HG02884 (cell line): ENCODE data around the gene GRIFIN.
A peak's percentile ranks its signal among the peaks of the same experiment; 100 is the strongest.
"Not testable (repeated sequence)": the region's sequence is repeated elsewhere in the genome, so short reads cannot be mapped to it uniquely, and the experiment has no call there.

Experiments used
- ATAC-seq: cut with Tn5 transposase; IDR thresholded peaks from one replicate; pipeline ENCODE4 v1.9.1; 2021; ENCODE audit warnings: mild to moderate bottlenecking, moderate library complexity; ENCODE audit not compliant: unreplicated experiment

Gene GRIFIN

GRCh38 chr7:2480070-2480408, 3.8 kb upstream of the GRIFIN start:
- no peak for ATAC-seq

GRCh38 chr7:2479276-2480069, 3.3 kb upstream of the GRIFIN start:
- ATAC-seq = no peak

GRCh38 chr7:2478800-2479199, 2.6 kb upstream of the GRIFIN start:
- ATAC-seq = no peak

GRCh38 chr7:2478399-2478785, 2.2 kb upstream of the GRIFIN start:
- no peak for ATAC-seq

GRCh38 chr7:2477447-2478398, 1.5 kb upstream of the GRIFIN start:
- peak; percentile 48 for ATAC-seq

- ATAC-seq = no peak
Observed at GRCh38 chr7:2476776-2477446, 713 bp upstream of the GRIFIN start.

- ATAC-seq = no peak
Observed at GRCh38 chr7:2475678-2476015, 551 bp downstream of the GRIFIN start.

GRCh38 chr7:2474813-2475677, 1.2 kb downstream of the GRIFIN start:
- ATAC-seq = no peak

- no peak for ATAC-seq
Observed at GRCh38 chr7:2474224-2474623, 2.0 kb downstream of the GRIFIN start.

GRCh38 chr7:2473496-2474180, 2.6 kb downstream of the GRIFIN start:
- ATAC-seq = no peak

- no peak for ATAC-seq
Observed at GRCh38 chr7:2472739-2473138, 3.5 kb downstream of the GRIFIN start.

GRCh38 chr7:2471396-2471795, 4.8 kb downstream of the GRIFIN start:
- no peak for ATAC-seq

GRCh38 chr7:2471022-2471329, 5.2 kb downstream of the GRIFIN start:
- no peak for ATAC-seq

GRCh38 chr7:2470204-2471021, 5.8 kb downstream of the GRIFIN start:
- ATAC-seq = no peak

- not testable (repeated sequence) for ATAC-seq
Observed at GRCh38 chr7:2469460-2470203, 6.6 kb downstream of the GRIFIN start.

GRCh38 chr7:2468227-2468626, 8.0 kb downstream of the GRIFIN start:
- ATAC-seq = no peak

GRCh38 chr7:2466675-2467074, 9.5 kb downstream of the GRIFIN start:
- no peak for ATAC-seq

GRCh38 chr7:2465928-2466327, 10.3 kb downstream of the GRIFIN start:
- no peak for ATAC-seq

- ATAC-seq = no peak
Observed at GRCh38 chr7:2462731-2463130, 13.5 kb downstream of the GRIFIN start.
